ENCODE measurements around the gene LIPC. TPM values are rescaled to one million over a fixed set of nuclear protein-coding genes. Genes with fewer than 3 reads are reported as not detected.

Gene LIPC
- total and polyA plus RNA-seq, 2 of the 4 experiments (the other 2 are of a cell fraction): 0.07 TPM; not detected in 1

DNA sequence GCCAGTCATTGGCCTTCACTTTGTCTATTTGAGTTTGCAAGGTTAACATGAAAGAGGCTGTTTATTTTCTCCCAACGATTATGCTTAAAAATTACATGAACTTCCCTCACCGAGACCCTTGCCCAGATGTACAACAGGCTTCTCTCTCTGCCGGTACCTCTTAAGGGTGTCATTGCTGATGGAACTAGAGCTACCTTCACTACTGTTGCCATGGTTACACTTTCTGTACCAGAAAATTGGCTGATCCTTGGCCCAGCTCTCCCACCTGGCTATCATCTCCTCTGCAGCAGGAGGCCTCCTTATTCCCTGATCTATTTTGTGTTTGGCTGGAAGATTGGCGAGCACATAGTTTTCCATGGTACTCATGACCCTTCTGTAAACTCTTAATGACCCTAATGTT, 24.0 kb upstream of the LIPC start:
- in situ Hi-C loops (cut with MboI; ENCODE audit: low sequenced_read_pairs) (no loop called here), dilution Hi-C loops (cut with HindIII; ENCODE audit: low sequenced_read_pairs, unreplicated experiment) (no loop called here), intact Hi-C loops (cut with micrococcal nuclease) (no loop called here)
- no TSS peak for BruUV-seq (replicated peaks)
- 90% methylated on average over 2 of the region's 4 CpGs; no CpG with 5 or more reads in 1 of the 2 experiments for WGBS, 2 experiments (ENCODE audit: extremely low coverage in 2 of 2, insufficient read length in 1 of 2)
- H3K4me2 ChIP-seq (ENCODE audit: low read depth, low read length): no peak overlapping the region
- no peak overlapping the region for H4K8ac ChIP-seq (ENCODE audit: low read depth in 2 of 2, low read length in 2 of 2)
- no peak overlapping the region for H2BK120ac ChIP-seq (ENCODE audit: low read depth, low read length)
- H4K5ac ChIP-seq (ENCODE audit: low read depth, low read length): no peak overlapping the region
- 0 out of 3 replicates have a peak overlapping the region, but pooled peaks have one; percentile 2 for H2BK15ac ChIP-seq (ENCODE audit: low read depth, low read length)
- 0 out of 2 replicates have a peak, but pooled peaks cover 4% of the 10 kb centered on the region for H3K9me1 ChIP-seq (ENCODE audit: insufficient read depth, low read length)
- no peaks in the 10 kb centered on the region for H3K9me3 ChIP-seq (ENCODE audit: control insufficient read depth, insufficient read depth, low read length)
- no peak overlapping the region for H3K56ac ChIP-seq (ENCODE audit: extremely low read depth, insufficient read depth, low read length)
- H3K4me1 ChIP-seq (ENCODE audit: control insufficient read depth, insufficient read depth, low read length): no peaks in the 10 kb centered on the region
- H2AK5ac ChIP-seq (ENCODE audit: low read depth, low read length): no peak overlapping the region
- H3K4me3 ChIP-seq (ENCODE audit: insufficient read depth, low read depth, low read length): no peak overlapping the region
- no peak overlapping the region for H3K14ac ChIP-seq (replicated peaks; ENCODE audit: low read depth, low read length)
- CTCF ChIA-PET: interaction anchor here (0.7 kb wide), 1 partner anchor 12 kb away, joined by 3 read pairs; no protein-coding TSS in a partner anchor
- H3K23ac ChIP-seq (ENCODE audit: low read depth, low read length): no peak overlapping the region
- no peaks in the 10 kb centered on the region for H3K79me1 ChIP-seq (ENCODE audit: low read depth in 1 of 2, low read length in 2 of 2)
- no peaks in the 10 kb centered on the region for H4K20me1 ChIP-seq (ENCODE audit: insufficient read depth, low read length)
- H2AK9ac ChIP-seq (replicated peaks; ENCODE audit: low read depth, low read length, poor library complexity): no peak overlapping the region
- TF ChIP-seq MXI1 (IDR thresholded peaks at IDR 0.05; ENCODE audit: borderline replicate concordance, low read depth, low read length) (no peak), FOS (IDR thresholded peaks at IDR 0.05; ENCODE audit: low read depth, low read length) (no peak), MAFK (IDR thresholded peaks at IDR 0.05; ENCODE audit: low read depth, low read length) (no peak), RCOR1 (IDR thresholded peaks at IDR 0.05; ENCODE audit: insufficient replicate concordance, low read length) (no peak)
- TF ChIP-seq, protein P1, sequence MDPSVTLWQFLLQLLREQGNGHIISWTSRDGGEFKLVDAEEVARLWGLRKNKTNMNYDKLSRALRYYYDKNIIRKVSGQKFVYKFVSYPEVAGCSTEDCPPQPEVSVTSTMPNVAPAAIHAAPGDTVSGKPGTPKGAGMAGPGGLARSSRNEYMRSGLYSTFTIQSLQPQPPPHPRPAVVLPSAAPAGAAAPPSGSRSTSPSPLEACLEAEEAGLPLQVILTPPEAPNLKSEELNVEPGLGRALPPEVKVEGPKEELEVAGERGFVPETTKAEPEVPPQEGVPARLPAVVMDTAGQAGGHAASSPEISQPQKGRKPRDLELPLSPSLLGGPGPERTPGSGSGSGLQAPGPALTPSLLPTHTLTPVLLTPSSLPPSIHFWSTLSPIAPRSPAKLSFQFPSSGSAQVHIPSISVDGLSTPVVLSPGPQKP (IDR thresholded peaks at IDR 0.05; ENCODE audit: borderline replicate concordance, low read depth, low read length): no peak
- ATAC-seq (ENCODE audit: low read depth): no peak
- no peak overlapping the region for H3K4ac ChIP-seq (ENCODE audit: low read depth, low read length)
- no peaks in the 10 kb centered on the region for H3K27me3 ChIP-seq (ENCODE audit: control insufficient read depth, insufficient read depth, low read length)
- no peak overlapping the region for H2BK5ac ChIP-seq (ENCODE audit: low read depth, low read length, poor library complexity, severe bottlenecking)
- no peak for DNase-seq
- H3K18ac ChIP-seq (ENCODE audit: low read depth, low read length): no peak overlapping the region
- H3K36me3 ChIP-seq (ENCODE audit: control insufficient read depth, insufficient read depth, low read length): no peaks in the 10 kb centered on the region
- no peak overlapping the region for H3K9ac ChIP-seq (ENCODE audit: low read depth, low read length)
- no peak overlapping the region for H2BK20ac ChIP-seq (ENCODE audit: low read depth, low read length)
- POLR2A ChIA-PET (ENCODE audit: unreplicated experiment): no interaction called here
- H4K91ac ChIP-seq (ENCODE audit: insufficient read depth, low read depth, low read length): no peak overlapping the region
- H2AFZ ChIP-seq (replicated peaks; ENCODE audit: low read length, poor library complexity): no peak overlapping the region
- H3K27ac ChIP-seq (ENCODE audit: insufficient read depth, low read length): no peak overlapping the region

All from IMR-90 (cell line).